DLD1 (cell line): Measurements from ENCODE around the gene SYNDIG1.

Experiments used
- in situ Hi-C: cut with HindIII; loops from 2 replicates; pipeline ENCODE4 v1.10.0; 2017; ENCODE audit warnings: low sequenced_read_pairs

Gene SYNDIG1

DNA sequence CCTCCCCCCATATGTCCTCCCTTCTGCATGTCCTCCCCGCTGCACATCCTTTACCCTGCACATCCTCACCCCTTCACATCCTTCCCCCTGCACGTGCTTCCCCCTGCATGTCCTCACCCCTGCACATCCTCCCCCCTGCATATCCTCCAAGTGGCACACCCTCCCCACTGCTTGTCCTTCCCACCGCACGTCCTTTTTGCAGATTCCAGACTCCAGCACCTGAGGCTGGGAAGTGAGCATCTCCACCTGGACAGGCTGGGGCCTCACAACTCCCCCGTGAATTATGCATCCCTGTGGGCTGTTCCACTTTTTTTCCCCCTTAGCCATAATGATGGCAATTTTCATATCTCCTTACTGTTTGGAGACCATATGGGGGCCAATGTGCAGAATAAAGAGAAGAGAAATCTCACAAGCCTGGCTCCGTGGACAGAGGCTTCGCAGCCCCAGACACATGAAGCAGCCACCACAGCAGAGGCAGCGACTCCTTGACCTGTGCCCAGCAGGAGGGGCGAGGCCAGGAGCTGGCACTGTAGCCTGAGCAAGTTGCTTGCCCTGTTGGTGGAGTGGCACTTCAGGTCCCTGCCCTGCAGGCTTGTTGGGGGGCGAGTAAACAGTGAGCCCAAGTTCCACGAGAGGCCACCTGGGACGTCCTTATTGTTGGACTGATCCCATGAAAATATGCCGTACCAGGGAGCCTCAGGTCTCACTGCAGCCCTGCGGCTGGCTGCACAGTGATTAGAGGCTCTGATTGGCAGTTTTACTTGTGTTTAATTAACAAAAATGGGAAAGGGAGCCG, 113.1 kb downstream of the SYNDIG1 start:
- in situ Hi-C loops, result no loop called here

GRCh38 chr20:24583169-24583792, 113.9 kb downstream of the SYNDIG1 start:
- in situ Hi-C loops, result no loop called here

DNA sequence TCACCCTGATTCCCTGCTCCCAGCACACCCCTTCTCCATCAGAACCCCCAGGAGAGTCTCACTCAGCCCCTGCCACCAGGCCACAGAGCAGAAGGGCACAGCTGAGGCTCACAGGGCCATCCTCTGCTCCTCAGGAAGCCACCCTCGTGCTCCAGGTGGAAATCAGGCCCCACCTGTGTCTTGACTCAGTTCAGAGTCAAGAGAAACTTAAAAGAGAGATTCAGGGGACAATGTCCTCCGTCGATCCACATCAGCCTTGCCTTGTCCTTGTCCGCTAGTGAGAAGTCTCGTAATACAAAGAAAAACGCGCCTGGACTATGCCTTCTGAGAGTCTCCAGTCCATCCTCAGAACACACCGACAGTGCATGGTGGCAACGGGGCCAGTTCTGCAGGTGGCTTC, 114.6 kb downstream of the SYNDIG1 start:
- in situ Hi-C loops, result no loop called here

DNA sequence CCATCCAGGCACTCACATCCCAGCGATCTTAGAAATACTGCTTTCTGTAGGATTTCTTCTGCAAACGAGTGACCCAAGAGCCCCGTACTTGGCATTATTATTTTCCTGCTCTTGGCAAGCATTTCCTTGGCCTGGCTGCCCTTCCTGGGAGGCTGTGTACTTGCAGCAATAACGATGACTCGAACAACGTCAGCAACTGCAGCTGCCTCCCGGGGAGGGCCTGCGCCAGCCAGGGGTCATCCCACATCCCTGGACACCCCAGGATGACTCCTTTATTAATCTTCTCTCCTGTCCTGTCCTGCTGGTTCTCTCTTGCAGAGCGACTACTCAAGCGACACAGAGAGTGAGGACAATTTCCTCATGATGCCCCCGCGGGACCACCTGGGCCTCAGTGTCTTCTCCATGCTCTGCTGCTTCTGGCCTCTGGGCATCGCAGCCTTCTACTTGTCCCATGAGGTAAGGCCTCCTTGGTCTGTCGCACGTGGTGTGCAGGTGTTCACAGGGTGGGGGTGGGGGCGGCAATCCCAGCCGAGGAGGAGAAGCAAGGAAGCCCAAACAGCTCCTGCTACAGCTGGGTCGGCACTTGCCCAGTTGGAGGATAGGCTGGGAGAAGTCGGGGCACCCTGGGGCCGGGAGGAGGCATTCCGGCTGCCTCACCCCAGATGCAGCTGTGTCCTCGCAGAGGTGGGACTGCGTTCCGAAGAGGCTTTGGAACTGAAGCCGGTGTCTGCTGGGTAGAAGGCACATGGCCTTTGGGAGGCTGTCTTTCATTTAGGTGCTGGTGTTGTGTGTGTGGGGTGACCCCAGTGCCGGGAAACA, 115.3 kb downstream of the SYNDIG1 start:
- in situ Hi-C loops, result no loop called here

DNA sequence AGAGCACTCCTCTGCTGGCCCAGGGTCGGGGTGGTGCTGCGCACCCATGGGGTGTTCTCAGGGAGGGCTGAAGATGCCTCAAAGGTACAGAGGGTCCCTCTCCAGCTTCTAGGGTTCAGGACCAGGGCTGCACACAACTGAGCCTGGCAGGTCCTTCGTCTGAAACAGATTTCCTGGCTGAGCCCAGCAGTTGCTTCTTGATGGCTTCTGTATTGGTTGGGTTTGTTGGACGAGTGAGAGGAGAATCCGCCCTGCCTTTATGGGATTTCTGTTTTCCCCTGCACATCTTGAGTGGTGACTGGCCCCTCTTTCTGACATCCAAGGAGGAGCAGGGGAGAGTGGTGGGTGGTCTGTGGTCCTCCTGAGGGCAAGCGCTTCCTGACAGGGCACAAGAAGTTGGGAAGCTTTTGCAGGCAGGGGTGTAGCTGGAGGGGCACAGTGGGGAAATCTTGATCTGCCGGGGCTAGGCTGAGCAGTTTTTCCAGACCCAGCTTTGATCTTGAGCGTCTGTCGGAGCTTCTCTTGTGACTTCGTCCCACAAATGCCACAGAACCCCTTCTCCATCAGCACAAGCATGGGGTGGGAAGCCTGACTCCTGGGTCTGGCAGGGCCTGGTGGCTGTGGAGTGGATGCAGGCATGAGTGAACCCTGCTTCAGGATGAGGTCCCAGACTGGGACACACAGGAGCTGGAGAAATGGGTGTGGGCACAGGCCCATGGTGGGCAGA, 116.5 kb downstream of the SYNDIG1 start:
- in situ Hi-C loops, result no loop called here

- in situ Hi-C loops, result no loop called here
These were observed 117.1 kb downstream of the SYNDIG1 start for GRCh38 chr20:24586523-24586840.

- in situ Hi-C loops, result no loop called here
These were observed 118.1 kb downstream of the SYNDIG1 start for GRCh38 chr20:24587384-24588046.

DNA sequence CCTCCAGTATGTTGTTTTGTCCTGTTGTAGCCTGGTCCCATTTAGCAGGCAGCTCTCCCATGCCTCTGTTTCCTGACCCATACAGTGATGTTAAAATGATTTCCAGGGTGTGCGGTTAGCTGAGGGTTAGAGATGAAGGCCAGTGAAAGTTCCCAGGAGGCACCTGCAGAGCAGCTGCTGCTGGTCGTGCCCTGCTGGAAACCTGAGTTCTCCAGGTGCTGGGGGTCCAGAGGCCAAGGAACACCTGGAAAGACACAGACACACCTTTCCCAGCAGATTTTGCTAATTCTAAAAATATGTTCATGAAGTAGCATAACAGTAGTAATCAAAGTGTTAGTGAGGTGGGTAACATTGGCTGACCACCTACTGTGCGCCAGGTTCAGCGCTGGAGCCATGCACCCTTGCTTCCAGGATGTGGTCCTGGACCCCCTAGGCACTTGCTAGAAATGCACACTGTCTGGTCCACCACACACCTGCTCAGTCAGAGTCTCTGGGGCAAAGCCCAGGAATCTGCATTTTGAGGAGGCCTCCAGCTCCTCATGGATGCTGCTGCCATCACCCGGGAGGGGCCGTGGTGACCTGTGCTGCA, 118.7 kb downstream of the SYNDIG1 start:
- in situ Hi-C loops, result no loop called here

GRCh38 chr20:24588725-24589340, 119.4 kb downstream of the SYNDIG1 start:
- in situ Hi-C loops, result no loop called here

GRCh38 chr20:24589381-24589780, 120.0 kb downstream of the SYNDIG1 start:
- in situ Hi-C loops, result no loop called here

DNA sequence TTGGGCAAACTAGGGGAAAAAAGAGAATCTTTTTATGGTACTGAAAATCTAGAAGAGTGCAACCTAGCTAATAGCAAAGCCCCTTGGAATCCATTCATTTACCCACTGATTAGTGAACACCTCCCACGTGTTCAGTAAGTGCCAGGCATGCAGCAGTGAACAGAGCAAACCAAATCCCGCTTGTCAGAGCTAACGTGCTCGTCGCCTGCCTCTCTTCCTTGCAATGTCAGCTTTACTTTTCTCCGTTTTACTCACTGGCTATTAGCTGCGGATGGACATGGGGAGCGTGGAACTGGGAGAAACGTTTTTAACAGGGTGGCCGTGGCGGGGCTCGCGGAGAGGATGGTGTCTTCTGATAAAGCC, 120.4 kb downstream of the SYNDIG1 start:
- in situ Hi-C loops, result no loop called here

DNA sequence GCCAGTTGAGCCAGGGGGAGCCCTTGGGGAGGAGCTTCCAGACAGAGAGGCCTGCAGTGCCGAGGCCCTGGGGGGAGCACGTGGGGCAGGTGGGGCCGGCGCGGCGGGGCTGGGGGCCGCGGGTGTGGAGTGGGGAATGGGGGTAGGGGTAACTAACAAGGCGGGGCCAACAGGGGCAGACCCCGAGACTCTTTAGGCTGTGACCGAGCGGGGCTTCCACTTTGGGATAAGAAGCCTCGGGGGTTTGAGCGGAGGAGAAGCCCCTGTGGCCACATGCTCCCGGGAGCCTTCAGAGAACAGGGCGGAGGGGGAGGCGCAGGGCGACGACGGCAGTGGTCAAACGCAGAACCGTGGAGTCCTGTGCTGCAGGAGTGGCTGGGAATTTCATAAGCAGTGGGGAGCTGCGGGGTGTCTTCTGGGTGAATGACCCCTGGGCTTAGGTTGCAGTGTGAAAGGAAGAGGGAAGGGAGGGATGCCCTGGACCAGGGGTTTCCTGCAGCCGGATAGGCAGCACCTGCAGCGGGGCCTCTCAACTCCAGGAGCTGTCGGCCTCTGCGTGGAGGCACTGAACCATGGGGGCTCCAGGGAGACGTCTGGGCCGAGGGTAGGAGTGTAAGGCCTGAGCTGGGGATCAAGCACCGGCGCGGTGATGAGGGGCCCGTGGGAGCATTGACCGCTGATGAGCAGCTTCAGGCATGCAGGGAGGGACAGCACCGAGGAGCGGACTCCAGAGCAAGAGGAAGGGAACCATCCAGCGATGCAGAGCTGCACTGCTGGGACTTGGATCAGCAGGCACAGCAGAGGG, 121.0 kb downstream of the SYNDIG1 start:
- in situ Hi-C loops, result no loop called here

GRCh38 chr20:24597051-24597450, 127.6 kb downstream of the SYNDIG1 start:
- in situ Hi-C loops, result no loop called here

GRCh38 chr20:24598346-24598745, 128.9 kb downstream of the SYNDIG1 start:
- in situ Hi-C loops, result no loop called here

- in situ Hi-C loops, result no loop called here
These were observed 129.6 kb downstream of the SYNDIG1 start for GRCh38 chr20:24598996-24599395.

- in situ Hi-C loops, result no loop called here
These were observed 130.6 kb downstream of the SYNDIG1 start for GRCh38 chr20:24600012-24600411.

DNA sequence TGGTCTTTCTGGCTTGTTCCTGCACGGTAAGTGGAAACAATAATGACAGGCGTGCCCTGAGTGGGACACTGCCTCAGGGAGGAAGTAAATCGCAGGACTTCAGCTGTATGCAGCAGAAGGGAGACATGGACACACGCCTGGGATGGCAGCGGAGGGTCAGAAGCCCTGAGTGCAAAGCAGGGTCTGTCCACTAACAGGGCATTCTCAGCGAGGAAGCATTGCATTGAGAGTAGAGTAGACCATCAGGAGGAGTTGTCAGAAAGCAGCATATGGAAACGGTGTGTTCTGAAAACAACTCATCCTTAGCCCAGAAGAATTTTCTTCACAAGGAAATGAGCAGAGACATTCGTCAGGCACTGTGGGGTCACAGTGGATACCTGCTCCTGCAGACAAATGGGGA, 134.0 kb downstream of the SYNDIG1 start:
- in situ Hi-C loops, result no loop called here

GRCh38 chr20:24604966-24605665, 135.7 kb downstream of the SYNDIG1 start:
- in situ Hi-C loops, result no loop called here
